Measurements from ENCODE around the gene MOBP. TPM values are rescaled to one million over a fixed set of nuclear protein-coding genes. Genes with fewer than 3 reads are reported as not detected.

The MOBP gene
- total and polyA plus RNA-seq, 11 donors = 0.17 TPM; not detected in 10

- no peaks in the 10 kb centered on the region for H3K4me1 ChIP-seq
- ATAC-seq (no peak), DNase-seq (no peak)
- no peaks in the 10 kb centered on the region for H3K9me3 ChIP-seq
- H3K27ac ChIP-seq = no peak overlapping the region
- TF ChIP-seq, protein P1, sequence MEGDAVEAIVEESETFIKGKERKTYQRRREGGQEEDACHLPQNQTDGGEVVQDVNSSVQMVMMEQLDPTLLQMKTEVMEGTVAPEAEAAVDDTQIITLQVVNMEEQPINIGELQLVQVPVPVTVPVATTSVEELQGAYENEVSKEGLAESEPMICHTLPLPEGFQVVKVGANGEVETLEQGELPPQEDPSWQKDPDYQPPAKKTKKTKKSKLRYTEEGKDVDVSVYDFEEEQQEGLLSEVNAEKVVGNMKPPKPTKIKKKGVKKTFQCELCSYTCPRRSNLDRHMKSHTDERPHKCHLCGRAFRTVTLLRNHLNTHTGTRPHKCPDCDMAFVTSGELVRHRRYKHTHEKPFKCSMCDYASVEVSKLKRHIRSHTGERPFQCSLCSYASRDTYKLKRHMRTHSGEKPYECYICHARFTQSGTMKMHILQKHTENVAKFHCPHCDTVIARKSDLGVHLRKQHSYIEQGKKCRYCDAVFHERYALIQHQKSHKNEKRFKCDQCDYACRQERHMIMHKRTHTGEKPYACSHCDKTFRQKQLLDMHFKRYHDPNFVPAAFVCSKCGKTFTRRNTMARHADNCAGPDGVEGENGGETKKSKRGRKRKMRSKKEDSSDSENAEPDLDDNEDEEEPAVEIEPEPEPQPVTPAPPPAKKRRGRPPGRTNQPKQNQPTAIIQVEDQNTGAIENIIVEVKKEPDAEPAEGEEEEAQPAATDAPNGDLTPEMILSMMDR (IDR thresholded peaks at IDR 0.05) = no peak
- TF ChIP-seq POLR2A (IDR thresholded peaks at IDR 0.05) = no peak
- no peaks in the 10 kb centered on the region for H3K36me3 ChIP-seq
- peaks cover 0 to 7% (median 0%) of the 10 kb centered on the region in 9 donors for H3K27me3 ChIP-seq
- intact Hi-C loops (cut with DNase I) = no loop called here
- no peak overlapping the region for H3K4me3 ChIP-seq
- WGBS, 4 donors = 64 to 75% (median 72%) methylated on average over 11 of the region's 11 CpGs
Observed at GRCh38 chr3:39515681-39516441, 48.4 kb downstream of the MOBP start.

GRCh38 chr3:39519103-39519502, 51.6 kb downstream of the MOBP start:
- H3K4me3 ChIP-seq = no peak overlapping the region
- ATAC-seq = no peak
- peaks cover 0 to 8% (median 0%) of the 10 kb centered on the region in 12 donors for H3K9me3 ChIP-seq
- H3K27ac ChIP-seq = no peak overlapping the region
- intact Hi-C loops (cut with DNase I) = no loop called here
- H3K36me3 ChIP-seq = no peaks in the 10 kb centered on the region
- TF ChIP-seq POLR2A (IDR thresholded peaks at IDR 0.05) = no peak
- TF ChIP-seq, protein P1 (IDR thresholded peaks at IDR 0.05) = no peak
- peaks cover 0 to 12% (median 0%) of the 10 kb centered on the region in 9 donors for H3K27me3 ChIP-seq
- 69 to 82% (median 72%) methylated on average over 2 of the region's 2 CpGs for WGBS, 4 donors
- DNase-seq = no peak
- no peaks in the 10 kb centered on the region for H3K4me1 ChIP-seq

DNA sequence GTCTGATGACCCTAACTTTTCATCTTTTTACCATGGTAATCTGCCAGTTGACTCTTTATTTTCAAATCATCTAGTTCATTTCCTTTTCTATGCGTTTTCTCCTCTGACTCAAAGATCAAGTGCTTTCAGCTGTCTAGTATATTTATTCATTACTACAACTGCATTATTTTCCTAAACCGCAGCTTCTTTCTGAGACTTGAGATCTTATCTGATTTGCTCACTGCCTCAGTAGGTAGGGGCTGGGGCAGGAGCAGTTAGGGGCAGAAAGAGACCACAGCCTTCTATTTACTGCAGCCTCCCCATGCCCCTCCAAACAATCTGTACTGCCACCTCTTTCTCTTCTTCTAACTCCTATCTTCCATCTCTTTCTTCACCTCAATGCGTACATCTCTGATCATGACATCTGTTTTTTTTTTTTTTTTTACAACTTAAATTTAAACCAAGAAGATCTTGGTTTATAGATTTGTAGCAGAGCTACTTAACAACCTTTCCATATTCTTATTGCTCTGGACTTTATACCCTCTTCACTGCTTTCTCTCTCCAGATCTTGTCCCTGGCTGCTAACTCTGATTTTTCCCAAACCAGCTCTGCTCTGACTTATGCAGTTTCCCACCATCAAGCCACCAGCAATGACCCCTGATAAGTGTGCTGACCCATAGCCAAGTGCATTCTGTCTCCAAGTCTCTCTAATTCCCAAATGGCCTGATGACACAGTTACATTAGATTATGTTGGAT, 52.2 kb downstream of the MOBP start:
- no peak for TF ChIP-seq POLR2A (IDR thresholded peaks at IDR 0.05)
- TF ChIP-seq, protein P1 (IDR thresholded peaks at IDR 0.05) = no peak
- intact Hi-C loops (cut with DNase I) = no loop called here
- ATAC-seq = no peak
- DNase-seq = no peak
- no peaks in the 10 kb centered on the region for H3K4me1 ChIP-seq
- H3K36me3 ChIP-seq = no peaks in the 10 kb centered on the region
- peaks cover 0 to 14% (median 0%) of the 10 kb centered on the region in 12 donors for H3K9me3 ChIP-seq
- H3K4me3 ChIP-seq = no peak overlapping the region
- H3K27ac ChIP-seq = no peak overlapping the region
- WGBS, 4 donors = 54 to 63% (median 61%) methylated on average over 3 of the region's 3 CpGs
- peaks cover 0 to 12% (median 0%) of the 10 kb centered on the region in 9 donors for H3K27me3 ChIP-seq

DNA sequence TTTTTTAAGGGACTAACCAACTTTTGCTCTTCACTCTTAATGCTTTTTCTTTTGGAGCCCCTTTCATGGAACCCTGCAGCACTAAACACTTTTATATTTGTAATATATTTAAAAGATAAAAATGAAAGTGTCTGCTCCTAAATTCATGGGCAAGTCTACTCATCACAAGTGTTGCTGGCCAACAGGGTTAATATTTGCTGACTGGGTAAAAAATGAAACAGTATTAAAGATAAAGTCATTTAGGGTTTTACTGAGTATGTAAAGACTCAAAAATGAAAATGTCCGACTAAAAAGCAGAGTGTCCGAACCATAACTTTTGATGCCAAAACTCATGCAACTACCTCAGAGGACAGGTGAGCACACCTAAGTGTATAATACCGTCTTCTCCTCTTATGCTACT, 54.0 kb downstream of the MOBP start:
- intact Hi-C loops (cut with DNase I) = no loop called here
- ATAC-seq (no peak), DNase-seq (no peak)
- Histone ChIP-seq H3K27me3 (peaks cover 0 to 12% (median 0%) of the 10 kb centered on the region in 9 donors), H3K9me3 (peaks cover 0 to 14% (median 0%) of the 10 kb centered on the region in 12 donors), H3K27ac (no peak overlapping the region), H3K4me3 (no peak overlapping the region), H3K4me1 (no peaks in the 10 kb centered on the region), H3K36me3 (no peaks in the 10 kb centered on the region)
- WGBS, 4 donors = 86 to 93% (median 90%) methylated on average over 3 of the region's 3 CpGs
- TF ChIP-seq POLR2A (IDR thresholded peaks at IDR 0.05) = no peak

Data from heart left ventricle (tissue), 16 donors.